GM12878 (cell line): ENCODE measurements around the gene CCL25. TPM values are rescaled to one million over a fixed set of nuclear protein-coding genes. Genes with fewer than 3 reads are reported as not detected.

Source experiments
- ATAC-seq: fragments of 200-7000 bp; cut with Tn5 transposase; 3 replicates; pipeline ENCODE4 v1.9.1; 2020; ENCODE audit warnings: mild to moderate bottlenecking, moderate library complexity
- BruUV-seq: library from RNA; stranded (reverse); fragments of 400-500 nt; replicated peaks from 2 replicates; lab custom pipeline; 2021; lab: Mats Ljungman, UMichigan
- CTCF ChIA-PET: fragments of 300-600 bp; sonication (Branson Sonifier 250); formaldehyde crosslinking; extraction: SDS; loops from one replicate; lab custom pipeline; 2021; ENCODE audit warnings: inconsistent platforms; lab: Yijun Ruan, JAX
- POLR2A ChIA-PET: fragments of 350-600 bp; formaldehyde crosslinking; extraction: SDS; loops from one replicate; lab custom pipeline; 2021; ENCODE audit warnings: inconsistent platforms; lab: Charles Lee
- RAD21 ChIA-PET: fragments of 300-600 bp; sonication (Branson Sonifier 250); formaldehyde crosslinking; loops from one replicate; lab custom pipeline; 2023; ENCODE audit warnings: antibody characterized with exemption; ENCODE audit not compliant: unreplicated experiment; lab: Charles Lee
- SMC1A ChIA-PET: fragments of 300-600 bp; sonication (Branson Sonifier 250); formaldehyde crosslinking; loops from one replicate; lab custom pipeline; 2023; ENCODE audit not compliant: unreplicated experiment, uncharacterized antibody; lab: Charles Lee
- DNase-seq: peaks from one replicate; pipeline ENCODE4 v3.0.0-alpha.2; 2011; ENCODE audit warnings: low read depth, low spot score
- FAIRE-seq: peaks from 3 replicates; lab custom pipeline; 2011; peaks lifted over from hg19 to GRCh38; lab: Jason Lieb, UNC
- H2AFZ ChIP-seq: 2 replicates; pipeline ENCODE4 v1.6.0; 2011; ENCODE audit warnings: low read depth, low read length, control low read depth; ENCODE audit not compliant: control insufficient read depth
- H3K27ac ChIP-seq: 2 replicates; pipeline ENCODE4 v1.5.1; 2011; ENCODE audit warnings: control low read depth; ENCODE audit not compliant: control insufficient read depth, insufficient read depth
- H3K27me3 ChIP-seq, 2 experiments: replicated peaks in 1 of 2; 2 replicates each; pipeline versions ENCODE4 v1.6.0 to v1.6.1; 2011; ENCODE audit warnings: low read length in 1 of 2; ENCODE audit not compliant: control insufficient read depth in 2 of 2, insufficient read depth in 2 of 2
- H3K36me3 ChIP-seq, 2 experiments: 2 replicates each; pipeline ENCODE4 v1.5.1; 2011; ENCODE audit warnings: low read length in 1 of 2; ENCODE audit not compliant: control insufficient read depth in 2 of 2, insufficient read depth in 2 of 2
- H3K4me1 ChIP-seq: 2 replicates; pipeline ENCODE4 v1.6.1; 2011; ENCODE audit warnings: mild to moderate bottlenecking, low read length, moderate library complexity, mixed read lengths; ENCODE audit not compliant: control insufficient read depth, insufficient read depth
- H3K4me2 ChIP-seq: 2 replicates; pipeline ENCODE4 v1.6.0; 2011; ENCODE audit warnings: control low read depth; ENCODE audit not compliant: control insufficient read depth, insufficient read depth
- H3K4me3 ChIP-seq: fragments of 200-600 bp; sonication (generic); 2 replicates; pipeline ENCODE4 v1.5.1; 2016
- H3K79me2 ChIP-seq: 2 replicates; pipeline ENCODE4 v1.6.0; 2011; ENCODE audit warnings: low read length; ENCODE audit not compliant: control insufficient read depth, insufficient read depth
- H3K9ac ChIP-seq: 2 replicates; pipeline ENCODE4 v1.8.0; 2011; ENCODE audit warnings: low read length, control low read depth, mixed read lengths; ENCODE audit not compliant: control insufficient read depth, insufficient read depth
- H3K9me3 ChIP-seq: replicated peaks from 3 replicates; pipeline ENCODE4 v1.5.1; 2011; ENCODE audit warnings: mild to moderate bottlenecking, low read length; ENCODE audit not compliant: control insufficient read depth, insufficient read depth
- H4K20me1 ChIP-seq: 2 replicates; pipeline ENCODE4 v1.6.0; 2011; ENCODE audit not compliant: control insufficient read depth, insufficient read depth
- CBX5 ChIP-seq: sonication (generic); IDR thresholded peaks from 2 replicates; pipeline ENCODE4 v1.6.1; 2016; ENCODE audit warnings: low read depth, moderate library complexity, mild to moderate bottlenecking, inconsistent platforms
- ETV6 ChIP-seq, 2 experiments: fragments of 450-650 bp in 1 of 2; IDR thresholded peaks in 1 of 2; conservative IDR thresholded peaks in 1 of 2; 2 replicates each; pipeline ENCODE4 v1.6.1; 2014; ENCODE audit warnings: antibody characterized with exemption in 1 of 2, borderline replicate concordance in 1 of 2, low read depth in 1 of 2, mild to moderate bottlenecking in 1 of 2, moderate library complexity in 1 of 2
- GATAD2B ChIP-seq: fragments of 450-650 bp; conservative IDR thresholded peaks from 2 replicates; pipeline ENCODE4 v1.6.1; 2017; ENCODE audit warnings: low read depth, mild to moderate bottlenecking, moderate library complexity
- LARP7 ChIP-seq: fragments of 450-650 bp; IDR thresholded peaks from 2 replicates; pipeline ENCODE4 v1.6.1; 2017; ENCODE audit warnings: mild to moderate bottlenecking
- MEF2A ChIP-seq: IDR thresholded peaks from 2 replicates; pipeline ENCODE4 v1.6.1; 2011; ENCODE audit warnings: low read depth, mild to moderate bottlenecking, low read length, moderate library complexity; ENCODE audit not compliant: insufficient read depth
- MTA3 ChIP-seq: IDR thresholded peaks from 2 replicates; pipeline ENCODE4 v1.6.1; 2012; ENCODE audit warnings: low read length, inconsistent platforms, borderline replicate concordance
- MYC ChIP-seq: IDR thresholded peaks from 2 replicates; pipeline ENCODE4 v1.6.1; 2011; ENCODE audit warnings: mild to moderate bottlenecking, low read length, moderate library complexity, inconsistent platforms; ENCODE audit not compliant: insufficient read depth, insufficient replicate concordance, insufficient read length, severe bottlenecking
- NR2F1 ChIP-seq: fragments of 450-650 bp; conservative IDR thresholded peaks from 2 replicates; pipeline ENCODE4 v1.6.1; 2017; ENCODE audit warnings: mild to moderate bottlenecking
- PAX8 ChIP-seq: fragments of 450-650 bp; IDR thresholded peaks from 2 replicates; pipeline ENCODE4 v1.6.1; 2017; ENCODE audit warnings: mild to moderate bottlenecking, moderate library complexity
- RAD51 ChIP-seq: fragments of 450-650 bp; IDR thresholded peaks from 2 replicates; pipeline ENCODE4 v1.6.1; 2016; ENCODE audit warnings: moderate library complexity, mild to moderate bottlenecking, inconsistent platforms
- SIN3A ChIP-seq: IDR thresholded peaks from 2 replicates; pipeline ENCODE4 v1.6.1; 2012; ENCODE audit warnings: low read depth, low read length, improper control_type of control experiment
- STAT3 ChIP-seq: IDR thresholded peaks from 2 replicates; pipeline ENCODE4 v1.6.1; 2011; ENCODE audit warnings: low read depth, low read length, improper control_type of control experiment
- WGBS: methylation state at CpG from one replicate; pipeline ENCODE4 v1.1.6; 2016; ENCODE audit warnings: low lambda C conversion rate; ENCODE audit not compliant: insufficient replicate concordance, insufficient coverage; ENCODE audit errors: missing lambda C conversion rate; 5-methylcytosine and 5-hydroxymethylcytosine counted together
- in situ Hi-C: fragments of 300-500 bp; cut with MboI; formaldehyde crosslinking; loops from 9 replicates; pipeline ENCODE4 v1.14.3; 2018; ENCODE audit warnings: mixed read lengths
- intact Hi-C: fragments of 100-400 bp; cut with micrococcal nuclease; formaldehyde crosslinking; loops from one replicate; pipeline ENCODE4 v1.14.2; 2022; ENCODE audit not compliant: unreplicated experiment
- polyA plus RNA-seq, 11 experiments: library from polyadenylated mRNA; depleted of rRNA in 4 of 11; unstranded in 6 of 11; stranded (reverse) in 5 of 11; fragments of >200 nt; fragmentation: Nextera tagmentation in 4 of 11; fragmentation: Illumina TruSeq in 1 of 11; extraction: Ambion mirVana in 4 of 11; extraction: Trizol in 1 of 11; gene quantifications; 1 replicate in 1 of 11; 2 replicates in 10 of 11; pipeline versions ENCODE4 v1.2.1 to v1.2.3, GENCODE V29; 2011 to 2016; ENCODE audit warnings: inconsistent platforms in 2 of 11, missing spikeins in 2 of 11, low read depth in 1 of 11
- total RNA-seq, 4 experiments: library from RNA; depleted of rRNA in 3 of 4; stranded (reverse); fragments of >200 nt in 3 of 4; fragmentation: Illumina TruSeq in 1 of 4; extraction: Trizol in 1 of 4; gene quantifications; 2 replicates each; pipeline versions ENCODE4 v1.2.1 to v1.2.3, GENCODE V29; 2013 to 2021
- TF ChIP-seq, protein P1 (sequence below): fragments of 450-650 bp; IDR thresholded peaks from 2 replicates; pipeline ENCODE4 v1.6.1; 2017; ENCODE audit warnings: low read depth, mild to moderate bottlenecking, moderate library complexity

Gene CCL25
- total and polyA plus RNA-seq, 10 of the 15 experiments (the other 5 are each of a cell fraction or from before 2014, with no cell fraction given), result 0.53 to 12.0 (median 8.3) TPM

DNA sequence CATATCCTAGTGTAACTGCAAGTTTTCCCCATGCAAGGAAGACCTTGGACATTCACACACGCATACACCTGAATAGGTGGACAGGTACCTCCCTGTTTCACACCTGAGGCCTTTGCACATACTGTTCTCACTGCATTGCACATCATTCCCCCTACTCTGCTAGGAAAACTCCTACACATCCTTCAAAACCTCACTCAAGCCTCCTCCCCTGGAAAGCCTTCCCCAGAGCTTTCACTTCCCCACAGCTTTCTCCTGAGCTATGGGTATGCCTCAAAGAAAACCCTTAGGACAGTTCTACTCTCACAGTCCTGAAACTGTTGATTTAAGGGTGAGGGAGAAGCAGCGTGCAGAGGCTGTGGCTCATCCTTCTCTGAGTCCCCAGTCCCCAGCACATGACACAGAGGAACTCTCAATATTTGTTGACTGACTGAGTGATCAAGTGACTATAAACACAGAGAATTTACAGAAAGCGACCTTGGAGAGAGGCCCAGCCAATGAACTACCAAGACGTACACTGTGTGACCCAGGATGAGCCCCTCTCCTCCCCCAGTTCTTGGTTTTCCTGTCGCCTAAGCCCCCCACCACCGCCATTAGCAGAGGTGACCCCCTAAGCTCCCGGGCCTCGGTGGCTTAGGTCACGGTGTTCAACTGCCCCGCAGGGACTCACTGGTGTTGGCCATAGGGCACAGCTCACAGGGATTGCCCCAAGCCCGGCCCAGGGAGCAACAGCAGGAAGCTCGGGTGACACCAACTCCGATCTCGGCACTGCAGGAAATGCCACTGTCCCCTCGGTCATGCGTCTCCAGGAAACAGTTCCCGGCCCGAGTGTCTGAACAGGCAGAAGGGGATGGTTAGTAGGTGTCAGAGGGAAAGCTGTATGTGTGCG, 56.2 kb downstream of the CCL25 start:
- H3K4me2 ChIP-seq, result no peak overlapping the region
- SMC1A ChIA-PET, result no interaction called here
- intact Hi-C loops, result no loop called here
- no peaks in the 10 kb centered on the region for H3K4me1 ChIP-seq
- no peak overlapping the region for H2AFZ ChIP-seq
- H3K27me3 ChIP-seq, result no peaks in the 10 kb centered on the region
- RAD21 ChIA-PET, result no interaction called here
- DNase-seq (no peak), ATAC-seq (no peak), FAIRE-seq (no peak)
- CTCF ChIA-PET, result no interaction called here
- BruUV-seq, result no TSS peak
- H3K9ac ChIP-seq, result no peak overlapping the region
- no peak overlapping the region for H3K4me3 ChIP-seq
- H3K27ac ChIP-seq, result no peak overlapping the region
- in situ Hi-C loops, result no loop called here
- H3K79me2 ChIP-seq, result no peaks in the 10 kb centered on the region
- POLR2A ChIA-PET, result no interaction called here
- WGBS, result 49% methylated on average over 19 of the region's 19 CpGs
- no peaks in the 10 kb centered on the region for H4K20me1 ChIP-seq
- H3K9me3 ChIP-seq, result no peaks in the 10 kb centered on the region
- no peaks in the 10 kb centered on the region for H3K36me3 ChIP-seq
- no peak for TF ChIP-seq MTA3
- TF ChIP-seq LARP7, result no peak
- TF ChIP-seq STAT3, result no peak
- TF ChIP-seq RAD51, result no peak
- no peak for TF ChIP-seq NR2F1
- TF ChIP-seq CBX5, result no peak
- TF ChIP-seq MYC, result no peak
- TF ChIP-seq PAX8, result no peak
- TF ChIP-seq GATAD2B, result no peak
- no peak for TF ChIP-seq ETV6 (conservative IDR thresholded peaks at IDR 0.05 in 1 of 2, IDR thresholded peaks at IDR 0.05 in 1 of 2; ENCODE audit: borderline replicate concordance in 1 of 2, low read depth in 1 of 2)
- TF ChIP-seq, protein P1, sequence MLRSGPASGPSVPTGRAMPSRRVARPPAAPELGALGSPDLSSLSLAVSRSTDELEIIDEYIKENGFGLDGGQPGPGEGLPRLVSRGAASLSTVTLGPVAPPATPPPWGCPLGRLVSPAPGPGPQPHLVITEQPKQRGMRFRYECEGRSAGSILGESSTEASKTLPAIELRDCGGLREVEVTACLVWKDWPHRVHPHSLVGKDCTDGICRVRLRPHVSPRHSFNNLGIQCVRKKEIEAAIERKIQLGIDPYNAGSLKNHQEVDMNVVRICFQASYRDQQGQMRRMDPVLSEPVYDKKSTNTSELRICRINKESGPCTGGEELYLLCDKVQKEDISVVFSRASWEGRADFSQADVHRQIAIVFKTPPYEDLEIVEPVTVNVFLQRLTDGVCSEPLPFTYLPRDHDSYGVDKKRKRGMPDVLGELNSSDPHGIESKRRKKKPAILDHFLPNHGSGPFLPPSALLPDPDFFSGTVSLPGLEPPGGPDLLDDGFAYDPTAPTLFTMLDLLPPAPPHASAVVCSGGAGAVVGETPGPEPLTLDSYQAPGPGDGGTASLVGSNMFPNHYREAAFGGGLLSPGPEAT, result no peak
- no peak for TF ChIP-seq MEF2A
- no peak for TF ChIP-seq SIN3A
- TF ChIP-seq, all 136 proteins: peak for 0
